Measurements from ENCODE around the gene MYRF.

The MYRF gene

DNA sequence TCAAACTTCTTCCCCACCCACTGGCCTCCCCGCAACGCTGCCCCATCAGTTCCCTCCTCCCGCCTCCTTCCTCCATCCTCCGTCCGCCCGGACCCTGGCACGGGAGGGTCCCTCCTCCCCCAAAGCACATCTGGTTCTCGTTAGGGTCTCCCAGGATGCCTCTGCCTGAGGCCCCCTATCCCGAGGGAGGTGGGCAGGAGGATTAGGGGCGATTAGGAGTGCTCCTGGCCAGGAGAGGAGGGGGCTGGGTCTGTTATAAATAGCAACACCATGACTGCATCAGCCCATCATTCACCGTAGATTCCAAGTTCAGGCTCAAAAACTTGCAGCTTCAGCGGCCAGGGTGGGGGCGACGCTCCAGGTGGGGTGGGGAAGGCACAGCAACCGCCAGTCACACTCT lies 10.4 kb downstream of the MYRF start:
- DNase-seq: no peak

DNA sequence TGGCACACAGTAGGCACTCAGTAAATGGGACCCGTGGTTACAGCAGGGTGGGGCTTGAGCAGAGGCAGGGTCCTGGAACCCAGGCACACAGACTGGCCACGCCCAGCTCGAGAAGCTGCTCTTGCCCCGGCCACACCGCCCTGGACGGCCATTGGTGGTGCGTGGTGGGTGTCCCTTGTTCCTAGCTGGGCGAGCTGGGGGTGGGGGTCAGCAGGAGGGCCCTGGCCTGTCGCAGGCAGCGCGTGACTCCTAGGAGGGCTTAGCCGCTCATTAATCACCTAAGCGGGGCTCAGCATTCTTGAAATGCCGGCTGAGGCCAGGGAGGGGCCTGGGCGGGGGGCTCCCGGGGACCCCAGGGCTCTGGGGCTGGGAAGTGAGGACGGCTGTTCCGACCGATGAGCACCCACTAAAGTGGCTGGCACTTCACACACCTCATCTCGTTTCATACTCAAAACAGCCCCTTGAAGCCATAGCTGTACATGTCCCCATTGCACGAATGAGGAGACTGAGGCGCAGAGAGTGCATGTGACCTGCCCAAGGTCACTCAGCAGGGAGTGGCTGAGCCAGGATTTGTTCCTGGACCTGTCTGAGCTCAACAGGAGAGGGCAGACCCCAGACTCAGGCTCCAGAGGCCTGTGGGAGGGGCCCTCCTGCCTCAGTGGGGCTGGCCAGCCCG lies 11.6 kb downstream of the MYRF start:
- DNase-seq: no peak

DNA sequence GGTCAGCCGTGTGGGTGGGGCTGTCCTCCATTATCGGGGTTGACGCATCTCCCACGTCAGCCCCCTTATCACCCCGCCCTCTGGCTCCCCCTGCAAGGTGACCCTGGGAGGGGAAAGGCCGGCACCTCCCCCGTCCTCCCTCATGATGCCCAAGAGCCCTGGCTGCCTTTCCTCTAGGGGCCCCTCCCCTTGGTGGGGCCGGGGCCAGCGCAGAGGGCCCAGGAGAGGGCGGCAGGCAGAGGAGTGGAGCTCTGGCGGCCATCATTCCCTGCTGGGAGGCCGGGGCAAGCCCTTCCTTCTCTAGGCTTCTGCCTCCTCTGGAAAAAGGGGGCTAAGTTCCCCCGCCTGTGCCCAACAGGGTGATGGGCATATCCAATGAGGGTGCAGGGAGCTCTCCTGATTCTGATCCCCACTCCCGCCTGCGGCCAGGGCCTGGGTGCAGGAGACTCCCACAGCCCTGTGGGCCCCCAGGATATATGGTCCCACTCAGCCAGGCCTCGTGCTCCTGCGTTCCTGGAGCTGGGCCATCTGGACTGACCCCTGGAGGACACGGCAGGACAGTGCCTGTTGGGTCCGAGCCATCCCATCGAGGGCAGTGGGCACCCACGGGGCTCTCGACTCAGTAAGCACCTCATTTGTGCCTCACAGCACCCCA lies 12.3 kb downstream of the MYRF start:
- no peak for DNase-seq

DNA sequence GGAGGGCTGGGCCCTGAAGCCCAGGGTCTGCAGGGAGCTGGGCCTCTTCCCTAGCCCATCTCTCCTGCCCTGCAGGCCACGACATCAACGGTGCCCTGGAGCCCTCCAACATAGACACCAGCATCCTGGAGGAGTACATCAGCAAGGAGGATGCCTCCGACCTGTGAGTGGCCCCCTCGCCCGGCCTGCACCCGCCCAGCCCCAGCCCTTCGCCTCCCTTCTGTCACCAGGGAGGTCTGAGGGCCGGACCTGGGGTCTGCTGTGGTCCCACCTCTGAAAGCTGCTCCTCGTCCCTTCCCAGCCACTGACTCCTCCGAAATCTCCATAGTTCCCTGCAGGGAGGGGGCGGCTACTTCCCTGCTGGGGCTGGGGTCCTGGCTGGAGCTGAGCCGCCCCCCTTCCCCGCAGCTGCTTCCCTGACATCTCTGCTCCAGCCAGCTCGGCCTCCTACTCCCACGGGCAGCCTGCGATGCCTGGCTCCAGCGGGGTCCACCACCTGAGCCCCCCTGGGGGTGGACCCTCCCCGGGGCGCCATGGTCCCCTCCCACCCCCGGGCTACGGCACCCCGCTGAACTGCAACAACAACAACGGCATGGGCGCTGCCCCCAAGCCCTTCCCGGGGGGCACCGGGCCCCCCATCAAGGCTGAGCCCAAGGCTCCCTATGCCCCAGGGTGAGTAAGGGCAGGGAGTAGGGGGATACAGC lies 13.3 kb downstream of the MYRF start:
- DNase-seq: no peak

DNA sequence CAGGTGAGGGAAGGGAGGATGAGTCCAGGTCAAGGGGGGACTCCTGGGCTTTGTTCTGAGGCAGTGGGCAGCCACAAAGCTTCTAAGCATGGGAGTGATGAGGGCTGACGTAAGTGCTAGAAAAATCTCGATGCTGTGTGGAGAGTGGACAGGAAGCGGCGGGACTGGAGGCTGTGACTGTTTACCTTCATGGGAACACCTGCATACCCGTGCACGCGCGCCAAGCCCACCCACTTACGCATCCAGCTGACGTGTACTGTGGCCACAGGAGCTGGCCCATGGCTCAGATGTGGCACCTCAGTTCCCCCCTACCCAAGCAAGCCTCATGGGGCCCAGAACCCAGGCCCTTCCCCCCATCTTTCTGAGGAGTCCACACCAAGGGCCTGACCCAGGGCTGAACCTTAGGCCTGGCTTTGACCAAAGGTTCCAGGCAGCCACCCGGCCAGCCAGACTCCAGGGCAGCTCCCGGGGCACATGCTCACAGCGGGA lies 14.0 kb downstream of the MYRF start:
- DNase-seq: no peak

DNA sequence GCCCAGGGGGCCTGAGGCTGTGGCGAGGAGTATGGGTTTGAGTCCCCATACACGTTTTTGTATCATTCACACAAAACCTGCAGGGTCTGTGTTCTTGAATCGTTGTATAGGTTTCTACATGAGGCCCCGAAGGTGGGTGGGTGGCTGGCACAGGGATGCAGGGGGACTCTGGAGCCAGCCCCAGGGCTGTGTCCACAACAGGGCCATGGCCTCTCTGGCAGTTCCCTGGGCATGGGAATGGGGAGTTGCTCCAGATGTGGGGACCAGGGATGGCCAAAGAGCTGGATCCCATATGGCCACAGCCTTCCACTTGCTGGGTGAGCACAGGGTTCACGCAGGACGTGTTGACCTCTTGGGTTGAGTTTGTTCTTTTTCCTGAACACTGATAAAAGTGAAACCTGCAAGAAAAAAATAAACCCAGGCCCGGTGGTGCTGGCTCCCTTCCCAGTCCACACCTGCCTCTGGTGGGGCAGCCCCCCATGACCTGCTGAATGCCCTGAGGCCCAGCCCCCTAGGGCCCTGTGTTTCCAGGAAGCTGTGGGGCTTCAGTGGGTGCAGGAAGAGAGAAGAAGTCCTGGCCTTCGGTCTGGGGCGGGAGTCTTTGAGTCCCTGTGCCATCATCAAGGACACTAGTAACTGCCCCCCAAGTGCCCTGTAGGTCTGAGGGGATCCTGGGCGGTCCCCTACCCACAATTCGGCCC lies 16.1 kb downstream of the MYRF start:
- DNase-seq: no peak

DNA sequence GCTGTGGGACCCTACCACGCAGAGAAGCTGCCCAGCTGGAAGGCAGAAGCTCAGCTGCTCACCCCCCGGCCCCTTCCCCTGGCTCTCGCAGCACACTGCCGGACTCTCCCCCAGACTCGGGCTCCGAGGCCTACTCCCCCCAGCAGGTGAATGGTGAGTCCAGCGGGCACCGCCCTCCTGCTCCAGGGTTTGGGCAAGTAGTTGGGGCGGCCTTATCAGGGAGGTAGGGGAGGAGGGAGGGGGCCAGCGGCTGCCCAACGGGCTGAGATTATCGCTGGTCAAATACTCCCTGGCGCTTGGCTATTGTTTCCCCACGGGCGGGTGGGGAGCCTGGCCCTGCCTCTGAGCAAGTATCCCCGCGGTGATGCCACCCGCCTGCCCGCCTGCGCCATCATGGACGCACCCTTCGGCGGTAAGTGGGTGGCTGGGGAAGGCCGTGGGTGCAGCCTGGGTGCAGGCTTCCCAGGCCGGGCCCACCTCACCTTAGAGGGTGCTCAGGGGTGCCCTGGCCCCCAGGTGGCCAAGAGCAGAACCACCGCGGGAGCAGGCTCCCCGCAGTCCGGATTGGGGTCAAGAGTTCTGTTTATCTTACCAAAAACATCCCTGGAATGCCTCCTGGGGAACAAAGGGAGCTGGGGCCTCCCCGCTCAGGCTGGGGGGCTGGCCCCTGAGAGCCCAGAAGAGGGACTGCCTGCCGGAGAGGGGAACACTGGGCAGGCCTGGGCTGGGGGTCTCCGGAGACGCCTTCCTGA lies 16.9 kb downstream of the MYRF start:
- no peak for DNase-seq

DNA sequence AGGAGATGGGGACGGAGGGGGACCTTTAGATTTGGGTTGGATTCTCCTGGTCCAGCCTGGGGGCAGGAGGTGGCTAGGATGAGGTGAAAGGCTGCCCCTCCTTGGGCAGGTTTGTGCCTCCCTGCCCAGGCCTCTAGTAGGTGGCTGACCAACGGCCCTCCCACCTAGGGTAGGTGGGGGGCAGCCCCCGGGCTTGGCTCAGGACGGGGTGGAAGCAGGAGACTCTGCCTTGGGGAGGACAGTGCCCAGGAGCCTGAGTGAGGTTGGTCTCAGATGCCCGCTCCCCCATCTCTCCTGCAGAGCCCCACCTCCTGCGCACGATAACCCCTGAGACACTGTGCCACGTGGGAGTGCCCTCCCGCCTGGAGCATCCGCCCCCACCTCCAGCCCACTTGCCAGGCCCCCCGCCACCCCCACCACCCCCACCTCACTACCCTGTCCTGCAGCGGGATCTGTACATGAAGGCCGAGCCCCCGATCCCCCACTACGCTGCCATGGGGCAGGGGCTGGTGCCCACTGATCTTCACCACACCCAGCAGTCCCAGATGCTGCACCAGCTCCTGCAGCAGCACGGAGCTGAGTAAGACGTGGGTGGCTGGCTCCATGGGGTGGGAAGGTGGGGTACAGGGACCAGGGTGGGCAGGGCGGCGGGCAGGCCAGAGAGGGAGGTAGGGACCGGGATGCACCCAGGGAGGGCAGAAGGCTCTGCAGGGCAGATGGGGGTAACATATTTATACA lies 17.7 kb downstream of the MYRF start:
- no peak for DNase-seq

DNA sequence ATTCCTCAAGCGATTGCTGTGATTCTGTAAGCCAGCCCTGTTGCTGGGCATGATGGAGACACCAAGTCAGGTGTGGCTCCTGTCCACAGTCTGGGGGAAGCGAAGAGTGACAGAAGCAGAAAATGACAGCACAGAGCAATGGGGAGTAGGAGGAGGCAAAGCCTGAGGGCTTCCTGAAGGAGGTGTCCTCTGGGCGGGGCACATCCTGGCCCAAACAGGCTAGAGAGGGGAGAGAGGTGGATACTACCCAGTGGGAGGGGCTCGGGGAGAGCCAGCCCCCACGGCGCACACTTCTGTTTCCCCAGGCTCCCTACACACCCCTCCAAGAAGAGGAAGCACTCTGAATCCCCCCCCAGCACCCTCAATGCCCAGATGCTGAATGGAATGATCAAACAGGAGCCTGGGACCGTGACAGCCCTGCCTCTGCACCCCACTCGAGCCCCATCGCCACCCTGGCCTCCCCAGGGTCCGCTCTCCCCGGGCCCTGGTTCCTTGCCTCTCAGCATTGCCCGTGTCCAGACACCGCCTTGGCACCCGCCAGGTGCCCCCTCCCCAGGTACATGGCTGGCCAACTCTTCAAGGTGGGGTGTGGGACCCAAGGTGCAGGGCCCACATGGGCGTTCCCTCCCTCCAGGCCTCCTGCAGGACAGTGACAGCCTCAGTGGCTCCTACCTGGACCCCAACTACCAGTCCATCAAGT lies 18.9 kb downstream of the MYRF start:
- DNase-seq: no peak

DNA sequence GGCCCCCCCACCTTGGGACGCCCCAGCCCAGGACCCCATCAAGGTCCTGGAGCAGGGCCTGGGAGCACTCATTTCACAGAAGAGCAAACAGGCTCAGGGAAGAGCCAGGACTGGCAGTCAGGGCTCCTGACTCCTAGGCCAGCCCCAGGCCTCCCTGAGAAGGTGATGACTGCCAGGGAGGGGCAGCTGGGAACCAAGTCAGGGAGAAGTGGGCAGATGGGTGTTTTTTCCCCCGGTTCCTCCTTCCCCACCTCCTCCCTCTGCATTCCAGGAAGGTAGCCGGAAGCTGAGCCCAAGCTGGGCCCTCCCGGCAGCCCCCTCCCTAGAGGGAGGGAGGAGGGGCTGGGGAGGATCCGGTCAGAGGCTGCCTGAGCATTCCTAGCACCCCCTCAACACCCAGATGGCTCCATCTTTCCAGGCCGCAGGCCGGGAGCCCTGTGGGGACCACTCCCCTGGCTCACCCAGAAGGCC lies 19.6 kb downstream of the MYRF start:
- DNase-seq: no peak

DNA sequence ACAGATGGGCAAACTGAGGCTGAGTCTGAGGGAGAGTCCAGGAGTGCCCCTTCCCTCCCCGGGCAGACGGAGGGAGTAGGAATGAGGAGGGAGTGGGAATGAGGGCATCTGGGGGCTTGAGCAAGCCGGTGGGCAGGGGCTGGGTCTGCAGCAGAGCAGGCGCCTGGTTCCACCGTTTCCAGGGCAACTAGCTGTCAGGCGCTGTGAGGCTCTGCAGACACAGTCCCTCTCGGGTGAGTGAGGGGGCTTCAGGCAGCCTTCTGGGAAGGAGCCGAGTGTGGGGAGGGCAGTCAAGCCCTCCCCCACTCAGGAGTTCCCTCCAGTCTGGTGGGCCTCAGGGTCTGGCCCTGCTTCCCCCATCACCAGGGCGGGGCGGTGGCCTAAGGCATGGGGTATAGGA lies 20.9 kb downstream of the MYRF start:
- DNase-seq: no peak

DNA sequence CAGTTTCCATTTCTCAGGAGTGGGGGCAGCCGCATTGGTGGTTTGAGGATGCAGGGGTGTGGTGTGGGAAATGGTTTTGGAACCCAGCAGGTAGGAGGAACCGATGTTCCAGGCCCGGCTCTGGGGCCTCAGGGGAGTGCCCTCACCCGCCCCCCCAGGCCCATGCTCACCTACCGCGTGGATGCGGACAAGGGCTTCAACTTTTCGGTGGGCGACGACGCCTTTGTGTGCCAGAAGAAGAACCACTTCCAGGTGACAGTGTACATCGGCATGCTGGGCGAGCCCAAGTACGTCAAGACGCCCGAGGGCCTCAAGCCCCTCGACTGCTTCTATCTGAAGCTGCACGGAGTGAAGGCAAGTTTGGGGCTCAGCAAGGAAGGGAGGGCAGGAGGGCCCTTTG lies 21.4 kb downstream of the MYRF start:
- no peak for DNase-seq

DNA sequence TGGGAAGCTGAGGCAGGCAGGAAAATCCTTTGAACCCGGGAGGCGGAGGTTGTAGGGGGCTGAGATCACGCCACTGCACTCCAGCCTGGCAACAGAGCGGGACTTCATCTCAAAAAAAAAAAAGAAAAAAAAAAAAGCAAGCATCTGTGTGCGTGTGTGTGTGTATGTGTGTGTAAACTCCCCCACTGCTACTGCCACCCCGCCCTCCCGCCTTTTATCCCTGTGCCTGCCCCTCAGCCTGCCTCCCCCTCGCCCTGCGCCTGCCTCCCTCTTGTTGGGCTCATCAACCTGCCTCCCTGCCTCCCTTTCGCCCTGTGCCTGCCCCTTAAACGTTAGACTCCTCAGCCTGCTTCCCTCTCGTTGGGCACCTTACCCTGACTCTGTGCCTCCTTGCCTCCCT lies 22.0 kb downstream of the MYRF start:
- DNase-seq: no peak

DNA sequence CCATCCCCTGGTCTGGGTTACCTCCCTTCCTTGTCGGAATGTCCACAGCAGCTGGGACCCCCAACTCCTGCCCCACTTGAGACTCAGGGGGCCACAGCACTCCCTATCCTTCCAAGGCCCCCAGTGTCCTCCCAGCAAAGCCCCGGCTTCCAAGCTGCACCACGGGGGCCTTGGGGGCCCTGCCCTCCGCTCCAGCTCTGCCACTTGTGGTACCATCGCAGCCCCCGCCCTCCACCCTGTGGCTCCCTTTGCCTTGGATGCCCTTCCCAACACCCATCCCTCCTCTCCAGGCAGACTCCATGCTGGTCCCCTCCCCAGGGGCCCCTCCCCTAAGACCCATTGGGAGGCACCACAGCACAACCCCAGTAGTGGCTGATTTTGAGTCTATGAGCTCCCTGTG lies 22.7 kb downstream of the MYRF start:
- DNase-seq: no peak

DNA sequence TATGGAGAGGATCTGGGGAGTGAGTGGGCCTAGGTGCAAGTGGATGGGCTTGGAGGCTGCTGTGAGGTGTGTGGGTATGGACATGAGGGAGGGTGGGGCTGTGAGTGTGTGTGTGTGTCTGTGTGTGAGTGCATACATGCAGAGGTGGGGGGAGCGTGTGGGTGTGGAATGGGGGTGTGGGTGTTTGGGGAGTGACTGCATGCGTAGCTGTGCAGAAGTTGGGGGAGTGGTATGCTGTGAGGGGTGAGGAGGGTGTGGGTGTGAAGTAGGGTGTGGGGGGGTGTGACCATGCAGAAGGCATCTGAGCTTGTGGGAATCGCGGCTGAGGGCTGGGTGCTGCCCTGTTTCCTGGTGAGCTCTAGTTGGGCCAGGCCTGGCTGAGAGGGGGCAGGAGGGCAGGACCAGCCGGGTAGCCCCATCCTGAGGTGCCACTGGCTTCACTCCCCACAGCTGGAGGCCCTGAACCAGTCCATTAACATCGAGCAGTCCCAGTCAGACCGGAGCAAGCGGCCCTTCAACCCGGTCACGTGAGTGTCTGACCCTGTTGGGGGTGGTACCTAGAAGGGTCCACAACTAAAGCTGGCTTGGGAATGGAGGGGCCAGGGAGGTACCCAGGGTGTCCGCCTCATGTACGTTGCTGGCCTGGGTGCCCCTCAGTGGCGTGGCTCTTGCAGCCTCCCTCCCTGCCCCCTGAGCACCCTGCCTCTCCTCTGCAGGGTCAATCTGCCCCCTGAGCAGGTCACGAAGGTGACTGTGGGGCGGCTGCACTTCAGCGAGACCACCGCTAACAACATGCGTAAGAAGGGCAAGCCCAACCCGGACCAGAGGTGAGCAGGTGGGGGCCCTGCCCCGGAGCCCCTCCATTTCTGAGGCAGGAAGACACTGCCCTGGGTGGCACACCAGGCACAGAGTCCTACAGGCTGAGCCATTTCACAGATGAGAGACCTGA lies 23.4 kb downstream of the MYRF start:
- DNase-seq: no peak

DNA sequence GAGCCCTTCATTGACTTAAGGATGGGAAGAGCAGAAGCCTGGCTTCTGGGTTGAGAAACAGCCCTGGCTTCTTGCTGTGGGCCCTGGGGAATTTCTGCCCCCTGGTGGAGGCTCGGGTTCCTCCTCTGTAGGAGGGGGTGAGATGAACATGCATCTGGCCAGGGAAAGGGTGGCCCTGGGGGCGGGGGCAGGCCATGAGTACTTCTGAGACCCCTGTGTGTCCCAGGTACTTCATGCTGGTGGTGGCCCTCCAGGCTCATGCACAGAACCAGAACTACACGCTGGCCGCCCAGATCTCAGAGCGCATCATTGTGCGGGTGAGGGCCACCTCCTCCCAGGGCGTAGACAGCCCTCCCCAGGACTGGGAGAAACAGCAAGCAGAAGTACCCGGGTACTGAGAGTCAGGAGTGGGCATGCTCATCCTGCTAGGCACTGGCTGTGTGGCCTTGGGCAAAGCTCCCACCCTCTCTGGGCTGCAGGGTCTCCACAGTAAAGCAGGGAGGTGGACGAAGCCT lies 24.2 kb downstream of the MYRF start:
- DNase-seq: peak; percentile 33 to 71

DNA sequence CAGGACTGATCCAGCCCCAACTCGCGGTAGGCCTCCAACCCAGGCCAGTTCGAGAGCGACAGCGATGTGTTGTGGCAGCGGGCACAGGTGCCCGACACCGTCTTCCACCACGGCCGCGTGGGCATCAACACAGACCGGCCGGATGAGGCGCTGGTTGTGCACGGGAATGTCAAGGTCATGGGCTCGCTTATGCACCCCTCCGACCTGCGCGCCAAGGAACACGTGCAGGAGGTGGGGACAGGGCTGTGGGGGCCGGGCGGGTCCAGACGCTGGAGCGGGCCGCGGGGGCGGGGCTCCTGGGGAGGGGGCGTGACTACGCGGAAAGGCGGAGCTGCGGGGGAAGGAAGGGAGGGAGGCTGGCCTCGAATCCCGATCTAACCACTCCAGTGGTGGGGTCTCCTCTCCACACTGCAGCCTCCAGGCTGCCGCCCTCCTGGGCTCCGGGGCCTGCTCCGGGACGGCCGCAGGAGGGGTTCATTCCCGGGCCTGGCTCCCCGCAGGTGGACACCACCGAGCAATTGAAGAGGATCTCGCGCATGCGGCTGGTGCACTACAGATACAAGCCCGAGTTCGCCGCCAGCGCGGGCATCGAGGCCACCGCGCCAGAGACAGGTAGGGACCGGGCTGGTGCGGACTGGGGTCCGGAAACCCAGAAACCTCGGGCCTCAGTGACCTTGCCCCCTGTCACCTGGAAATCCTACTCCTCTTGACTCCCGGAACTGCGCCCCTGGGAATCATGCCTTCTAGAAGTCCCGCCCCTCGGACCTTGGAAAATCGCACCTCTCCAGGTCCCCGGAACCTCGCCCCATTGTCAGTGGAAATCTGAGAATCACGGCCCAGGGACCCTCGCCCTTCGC lies 25.0 kb downstream of the MYRF start:
- DNase-seq: no peak

DNA sequence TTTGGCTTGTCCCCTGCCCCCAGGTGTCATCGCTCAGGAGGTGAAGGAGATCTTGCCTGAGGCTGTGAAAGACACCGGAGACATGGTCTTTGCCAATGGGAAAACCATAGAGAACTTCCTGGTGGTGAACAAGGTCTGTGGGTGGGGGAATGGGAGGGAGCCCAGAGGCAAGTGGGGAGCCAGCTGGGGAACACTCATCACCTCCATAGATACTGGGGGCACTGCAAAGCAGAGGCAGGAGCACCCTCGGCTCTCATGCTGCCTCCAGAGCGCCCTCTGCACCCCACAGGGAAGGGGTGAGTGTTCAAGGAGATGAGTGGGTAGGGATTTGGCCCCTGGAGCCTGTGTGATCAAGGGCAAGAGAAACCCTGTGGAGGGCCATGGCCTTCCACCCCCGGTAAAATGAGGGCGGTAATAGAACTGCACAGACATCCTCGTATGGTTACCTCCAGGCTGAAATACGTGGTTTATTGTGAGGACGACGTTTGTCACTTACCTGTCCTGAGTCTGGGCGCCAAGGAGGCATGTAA lies 26.0 kb downstream of the MYRF start:
- DNase-seq: no peak
